ENCODE measurements around the gene ETFA.

ETFA gene

GRCh38 chr15:76201536-76202255 lies 109.6 kb downstream of the ETFA start:
- TF ChIP-seq CTCF (IDR thresholded peaks at IDR 0.05; ENCODE audit: low read depth, low read length, missing control alignments): no peak
- DNase-seq (ENCODE audit: extremely low read depth, low read depth): no peak
- H3K4me3 ChIP-seq (replicated peaks; ENCODE audit: low read depth, low read length): no peak overlapping the region

- no peak for TF ChIP-seq CTCF (IDR thresholded peaks at IDR 0.05; ENCODE audit: low read depth, low read length, missing control alignments)
- DNase-seq (ENCODE audit: extremely low read depth, low read depth): no peak
- H3K4me3 ChIP-seq (replicated peaks; ENCODE audit: low read depth, low read length): no peak overlapping the region
Measured at GRCh38 chr15:76200641-76201105, 110.6 kb downstream of the ETFA start.

GRCh38 chr15:76200083-76200465 lies 111.2 kb downstream of the ETFA start:
- no peak for TF ChIP-seq CTCF (IDR thresholded peaks at IDR 0.05; ENCODE audit: low read depth, low read length, missing control alignments)
- no peak overlapping the region for H3K4me3 ChIP-seq (replicated peaks; ENCODE audit: low read depth, low read length)

GRCh38 chr15:76199106-76200082 lies 111.9 kb downstream of the ETFA start:
- DNase-seq (ENCODE audit: extremely low read depth, low read depth): no peak
- no peak for TF ChIP-seq CTCF (IDR thresholded peaks at IDR 0.05; ENCODE audit: low read depth, low read length, missing control alignments)
- no peak overlapping the region for H3K4me3 ChIP-seq (replicated peaks; ENCODE audit: low read depth, low read length)

More at GRCh38 chr15:76200083-76200465, 111.2 kb downstream of the ETFA start:
- no peak for DNase-seq (ENCODE audit: extremely low read depth, low read depth)

GRCh38 chr15:76198456-76199105 lies 112.7 kb downstream of the ETFA start:
- DNase-seq (ENCODE audit: extremely low read depth, low read depth): no peak
- H3K4me3 ChIP-seq (replicated peaks; ENCODE audit: low read depth, low read length): no peak overlapping the region
- TF ChIP-seq CTCF (IDR thresholded peaks at IDR 0.05; ENCODE audit: low read depth, low read length, missing control alignments): no peak

GRCh38 chr15:76197703-76198455 lies 113.4 kb downstream of the ETFA start:
- no peak for DNase-seq (ENCODE audit: extremely low read depth, low read depth)
- no peak overlapping the region for H3K4me3 ChIP-seq (replicated peaks; ENCODE audit: low read depth, low read length)

More at GRCh38 chr15:76197703-76198455, 113.4 kb downstream of the ETFA start:
- no peak for TF ChIP-seq CTCF (IDR thresholded peaks at IDR 0.05; ENCODE audit: low read depth, low read length, missing control alignments)

Data from HFF-Myc (cell line).